ENCODE measurements around the gene TMEM255B.
A peak's percentile ranks its signal among the peaks of the same experiment; 100 is the strongest.

TMEM255B gene

DNA sequence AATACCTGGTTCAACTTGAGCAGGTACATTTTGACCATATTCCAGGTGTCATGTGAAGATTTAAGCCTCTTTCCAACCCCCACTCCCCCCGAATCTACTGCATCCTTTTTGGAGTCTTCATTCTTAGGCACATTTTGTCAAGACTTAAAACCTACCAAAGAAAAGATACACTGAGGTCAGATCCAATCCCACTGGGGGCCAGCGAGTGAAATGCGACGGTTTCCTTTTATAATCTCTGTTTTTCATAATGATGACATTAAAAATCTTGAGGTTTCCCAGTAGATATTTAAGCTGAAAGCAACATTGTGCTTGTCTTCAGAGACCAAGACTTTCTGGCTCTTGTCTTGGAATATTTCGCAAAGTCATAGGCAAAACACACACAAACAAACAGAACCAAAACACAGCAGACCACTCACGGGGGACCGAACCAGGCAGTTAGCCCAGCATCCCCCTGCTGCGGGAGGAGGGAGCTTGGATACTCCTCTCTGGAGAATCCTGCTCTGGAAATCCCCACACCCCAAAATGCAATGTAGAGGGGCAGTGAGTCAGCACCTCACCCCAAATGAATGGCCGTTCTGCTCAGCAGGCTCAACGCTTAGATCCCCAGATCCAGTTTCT is 105.4 kb downstream of the TMEM255B start:
- DNase-seq = peak in 1 of 4 experiments; percentile 9

DNA sequence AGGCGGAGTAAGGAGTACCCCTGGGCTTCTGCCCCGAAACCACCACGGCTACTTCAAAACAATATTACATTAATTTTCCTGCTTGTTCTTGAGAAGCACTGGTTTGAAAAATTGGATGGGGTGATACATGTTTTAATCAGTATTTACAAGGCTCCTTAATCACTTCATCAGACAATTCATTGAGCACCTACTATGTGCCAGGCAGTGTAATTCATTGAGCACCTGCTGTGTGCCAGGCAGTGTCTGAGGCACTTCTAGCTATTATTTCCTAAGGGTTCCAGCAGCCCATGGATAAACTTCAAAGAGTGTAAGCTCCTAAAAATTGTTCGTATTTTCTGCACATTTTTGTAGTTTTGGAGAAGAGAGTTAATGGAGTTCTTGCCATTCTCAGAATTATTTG is 106.4 kb downstream of the TMEM255B start:
- DNase-seq = no peak
